ENCODE data around the gene SLFN5.
"Not testable (repeated sequence)": the region's sequence is repeated elsewhere in the genome, so short reads cannot be mapped to it uniquely, and the experiment has no call there.

Gene SLFN5

GRCh38 chr17:35294756-35295155 lies 51.9 kb downstream of the SLFN5 start:
- no peak for DNase-seq

- no peak for DNase-seq
These were observed 52.8 kb downstream of the SLFN5 start for GRCh38 chr17:35295686-35296085.

GRCh38 chr17:35297666-35298065 lies 54.8 kb downstream of the SLFN5 start:
- DNase-seq: no peak

- no peak for DNase-seq
These were observed 55.8 kb downstream of the SLFN5 start for GRCh38 chr17:35298639-35299038.

GRCh38 chr17:35299135-35299534 lies 56.3 kb downstream of the SLFN5 start:
- no peak for DNase-seq

GRCh38 chr17:35309345-35309744 lies 66.5 kb downstream of the SLFN5 start:
- not testable (repeated sequence) for DNase-seq

GRCh38 chr17:35312346-35312745 lies 69.5 kb downstream of the SLFN5 start:
- no peak for DNase-seq

GRCh38 chr17:35312790-35313711 lies 70.2 kb downstream of the SLFN5 start:
- peak; percentile 67 to 68 for DNase-seq

- DNase-seq: no peak
These were observed 71.1 kb downstream of the SLFN5 start for GRCh38 chr17:35313875-35314409.

GRCh38 chr17:35314415-35315216 lies 71.7 kb downstream of the SLFN5 start:
- no peak for DNase-seq

GRCh38 chr17:35315283-35315682 lies 72.4 kb downstream of the SLFN5 start:
- DNase-seq: no peak

GRCh38 chr17:35315971-35316370 lies 73.1 kb downstream of the SLFN5 start:
- DNase-seq: no peak

- DNase-seq: no peak
These were observed 79.9 kb downstream of the SLFN5 start for GRCh38 chr17:35322749-35323148.

Measured in inflammatory macrophage treated with lipopolysaccharide for 1 hour (primary cell).